ENCODE data around the gene TSPYL4. TPM values are rescaled to one million over a fixed set of nuclear protein-coding genes. Genes with fewer than 3 reads are reported as not detected.

TSPYL4 gene
- total RNA-seq, 1 donor from 2014 or later, result 25.8 TPM

GRCh38 chr6:116283191-116283590, 29.3 kb upstream of the TSPYL4 start:
- H3K27me3 Mint-ChIP-seq (ENCODE audit: low read depth, unreplicated experiment), result no peaks in the 10 kb centered on the region
- H3K27ac Mint-ChIP-seq (ENCODE audit: unreplicated experiment), result no peak overlapping the region
- no peak overlapping the region for H3K4me2 ChIP-seq (ENCODE audit: low read length)

GRCh38 chr6:116282698-116283097, 28.8 kb upstream of the TSPYL4 start:
- FAIRE-seq, result no peak
- Histone ChIP-seq H3K9ac (ENCODE audit: low read length) (no peak overlapping the region), H4K20me1 (ENCODE audit: insufficient read depth, low read length) (peaks cover 15% of the 10 kb centered on the region), H3K9me3 (ENCODE audit: insufficient read depth, low read depth, low read length) (no peaks in the 10 kb centered on the region), H3K79me2 (ENCODE audit: insufficient read depth, low read length) (peaks cover 19% of the 10 kb centered on the region), H3K36me3 (ENCODE audit: insufficient read depth, low read length) (peaks cover 6% of the 10 kb centered on the region), H3K4me3 (ENCODE audit: insufficient read depth, low read depth, low read length) (no peak overlapping the region), H3K27ac (ENCODE audit: low read depth, low read length) (no peak overlapping the region), H2AFZ (ENCODE audit: low read depth, low read length) (no peak overlapping the region), H3K4me1 (ENCODE audit: insufficient read depth, low read length) (peaks cover 17% of the 10 kb centered on the region), H3K4me2 (ENCODE audit: low read length) (no peak overlapping the region), H3K27me3 (ENCODE audit: insufficient read depth, low read length) (no peaks in the 10 kb centered on the region)
- no peak for DNase-seq (ENCODE audit: low read depth)
- no peaks in the 10 kb centered on the region for H3K9me3 Mint-ChIP-seq (ENCODE audit: unreplicated experiment)
- TF ChIP-seq EZH2 (IDR thresholded peaks at IDR 0.05; ENCODE audit: insufficient read depth, low read length) (no peak), CTCF (IDR thresholded peaks at IDR 0.05; ENCODE audit: insufficient read depth, low read depth, low read length) (no peak)
- no peak overlapping the region for H3K27ac Mint-ChIP-seq (ENCODE audit: unreplicated experiment)
- peaks cover 2% of the 10 kb centered on the region for H3K36me3 Mint-ChIP-seq (ENCODE audit: low read depth, unreplicated experiment)
- no peaks in the 10 kb centered on the region for H3K27me3 Mint-ChIP-seq (ENCODE audit: low read depth, unreplicated experiment)
- H3K4me1 Mint-ChIP-seq (ENCODE audit: low read depth, unreplicated experiment), result peaks cover 2% of the 10 kb centered on the region
- no peak overlapping the region for H3K4me3 Mint-ChIP-seq (ENCODE audit: unreplicated experiment)

More at GRCh38 chr6:116283191-116283590, 29.3 kb upstream of the TSPYL4 start:
- no peaks in the 10 kb centered on the region for H3K9me3 ChIP-seq (ENCODE audit: insufficient read depth, low read depth, low read length)
- H3K9ac ChIP-seq (ENCODE audit: low read length), result no peak overlapping the region
- no peak overlapping the region for H3K27ac ChIP-seq (ENCODE audit: low read depth, low read length)
- peaks cover 2% of the 10 kb centered on the region for H3K36me3 ChIP-seq (ENCODE audit: insufficient read depth, low read length)
- peaks cover 2% of the 10 kb centered on the region for H3K36me3 Mint-ChIP-seq (ENCODE audit: low read depth, unreplicated experiment)
- no peaks in the 10 kb centered on the region for H3K4me1 Mint-ChIP-seq (ENCODE audit: low read depth, unreplicated experiment)
- peaks cover 10% of the 10 kb centered on the region for H4K20me1 ChIP-seq (ENCODE audit: insufficient read depth, low read length)
- FAIRE-seq, result no peak
- no peak for DNase-seq (ENCODE audit: low read depth)
- no peak overlapping the region for H2AFZ ChIP-seq (ENCODE audit: low read depth, low read length)
- H3K4me3 ChIP-seq (ENCODE audit: insufficient read depth, low read depth, low read length), result no peak overlapping the region
- no peak for TF ChIP-seq CTCF (IDR thresholded peaks at IDR 0.05; ENCODE audit: insufficient read depth, low read depth, low read length)
- no peak for TF ChIP-seq EZH2 (IDR thresholded peaks at IDR 0.05; ENCODE audit: insufficient read depth, low read length)
- peaks cover 12% of the 10 kb centered on the region for H3K4me1 ChIP-seq (ENCODE audit: insufficient read depth, low read length)
- no peaks in the 10 kb centered on the region for H3K27me3 ChIP-seq (ENCODE audit: insufficient read depth, low read length)
- H3K4me3 Mint-ChIP-seq (ENCODE audit: unreplicated experiment), result no peak overlapping the region
- H3K9me3 Mint-ChIP-seq (ENCODE audit: unreplicated experiment), result no peaks in the 10 kb centered on the region
- peaks cover 14% of the 10 kb centered on the region for H3K79me2 ChIP-seq (ENCODE audit: insufficient read depth, low read length)

- H3K36me3 ChIP-seq (ENCODE audit: insufficient read depth, low read length), result peaks cover 11% of the 10 kb centered on the region
- no peak overlapping the region for H3K27ac ChIP-seq (ENCODE audit: low read depth, low read length)
- H3K27me3 Mint-ChIP-seq (ENCODE audit: low read depth, unreplicated experiment), result no peaks in the 10 kb centered on the region
- peak overlapping the region; percentile 99 for H3K27ac Mint-ChIP-seq (ENCODE audit: unreplicated experiment)
- H3K9me3 Mint-ChIP-seq (ENCODE audit: unreplicated experiment), result no peaks in the 10 kb centered on the region
- peak overlapping the region; percentile 98 for H3K4me3 Mint-ChIP-seq (ENCODE audit: unreplicated experiment)
- no peaks in the 10 kb centered on the region for H3K9me3 ChIP-seq (ENCODE audit: insufficient read depth, low read depth, low read length)
- H3K4me1 Mint-ChIP-seq (ENCODE audit: low read depth, unreplicated experiment), result peaks cover 5% of the 10 kb centered on the region
- H3K4me1 ChIP-seq (ENCODE audit: insufficient read depth, low read length), result peaks cover 20% of the 10 kb centered on the region
- FAIRE-seq (no peak), DNase-seq (ENCODE audit: low read depth) (no peak)
- no peak overlapping the region for H3K9ac ChIP-seq (ENCODE audit: low read length)
- H3K4me3 ChIP-seq (ENCODE audit: insufficient read depth, low read depth, low read length), result peak overlapping the region; percentile 89
- peaks cover 32% of the 10 kb centered on the region for H4K20me1 ChIP-seq (ENCODE audit: insufficient read depth, low read length)
- H3K79me2 ChIP-seq (ENCODE audit: insufficient read depth, low read length), result peaks cover 36% of the 10 kb centered on the region
- peak overlapping the region; percentile 88 for H3K4me2 ChIP-seq (ENCODE audit: low read length)
- no peaks in the 10 kb centered on the region for H3K27me3 ChIP-seq (ENCODE audit: insufficient read depth, low read length)
- H3K36me3 Mint-ChIP-seq (ENCODE audit: low read depth, unreplicated experiment), result peaks cover 2% of the 10 kb centered on the region
- H2AFZ ChIP-seq (ENCODE audit: low read depth, low read length), result peak overlapping the region; percentile 70
- TF ChIP-seq EZH2 (IDR thresholded peaks at IDR 0.05; ENCODE audit: insufficient read depth, low read length) (no peak), CTCF (IDR thresholded peaks at IDR 0.05; ENCODE audit: insufficient read depth, low read depth, low read length) (no peak)
Measured at GRCh38 chr6:116280933-116281316, 27.1 kb upstream of the TSPYL4 start.
